CD4-positive, alpha-beta T cell treated with Interferon gamma for 1 hour (primary cell): ENCODE data around the gene ADTRP.

Source experiments
- DNase-seq: peaks from one replicate; pipeline ENCODE4 v3.0.0-alpha.2; 2020

The ADTRP gene

DNA sequence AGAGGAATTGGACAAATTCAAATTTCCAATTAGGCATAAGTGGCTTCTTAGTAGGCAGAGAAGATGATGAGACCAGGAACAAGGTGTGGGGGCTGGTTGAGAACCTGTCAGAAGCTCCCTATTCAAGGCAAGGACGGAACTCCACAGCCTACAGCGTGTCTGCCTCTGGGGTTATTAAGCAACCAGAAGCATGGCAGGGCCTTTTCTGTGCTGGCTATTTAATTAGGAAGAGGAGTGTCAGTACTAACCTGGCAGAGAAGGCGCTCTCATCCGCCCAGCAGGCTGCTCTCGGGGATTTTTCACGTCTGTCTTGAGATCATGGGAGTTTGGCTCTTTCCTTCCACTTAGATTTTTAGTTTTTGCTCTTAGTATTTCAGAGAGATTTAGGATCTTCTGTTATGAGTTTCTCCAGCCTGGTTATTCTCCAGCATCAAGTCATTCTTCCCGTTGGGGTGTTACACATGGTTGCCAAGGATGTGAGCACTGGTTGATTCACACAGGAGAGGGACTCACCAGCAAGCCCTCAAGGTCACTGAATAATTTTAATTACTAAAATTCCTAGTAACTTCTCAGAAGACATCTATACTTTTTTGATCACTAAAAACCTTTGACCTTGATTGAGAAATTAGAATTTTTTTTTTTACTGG is 23.9 kb downstream of the ADTRP start:
- DNase-seq: no peak

DNA sequence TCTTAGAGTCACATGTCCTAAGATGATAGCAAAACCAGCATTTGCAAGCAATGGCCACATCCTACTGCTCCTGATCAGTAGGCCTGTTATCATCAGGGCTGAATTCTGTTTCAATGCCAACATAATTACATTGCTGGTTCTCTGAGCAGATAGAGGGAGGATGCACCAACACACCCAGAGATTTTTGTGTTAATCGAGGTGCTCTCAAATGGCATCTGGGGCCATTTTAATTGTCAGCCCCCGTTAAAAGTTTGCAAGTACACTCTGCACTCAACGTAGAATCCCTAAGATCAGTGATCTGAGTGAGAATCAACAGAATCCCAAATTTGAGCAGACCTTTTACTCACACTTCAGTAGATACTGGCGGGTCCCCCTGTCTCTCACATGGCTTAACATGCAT is 24.8 kb downstream of the ADTRP start:
- no peak for DNase-seq

DNA sequence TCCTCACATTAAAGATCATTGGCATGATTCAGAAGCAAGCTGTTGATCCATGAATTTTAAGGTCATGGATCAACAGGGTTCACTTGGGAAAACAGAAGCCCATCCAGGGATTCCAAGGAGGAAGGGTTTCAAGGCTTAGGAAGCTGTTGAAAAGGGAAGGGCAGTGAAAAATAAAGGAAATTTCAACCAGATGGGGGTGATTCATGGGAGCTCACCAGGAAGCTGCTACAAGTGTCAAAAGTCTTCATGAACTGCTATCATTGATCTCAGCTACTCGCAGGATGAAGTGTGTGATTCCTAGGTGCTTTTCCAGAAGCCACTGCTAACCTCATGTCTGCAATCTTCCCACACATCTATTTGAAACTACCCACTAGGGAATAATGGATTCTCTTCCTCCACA is 26.2 kb downstream of the ADTRP start:
- DNase-seq: no peak

DNA sequence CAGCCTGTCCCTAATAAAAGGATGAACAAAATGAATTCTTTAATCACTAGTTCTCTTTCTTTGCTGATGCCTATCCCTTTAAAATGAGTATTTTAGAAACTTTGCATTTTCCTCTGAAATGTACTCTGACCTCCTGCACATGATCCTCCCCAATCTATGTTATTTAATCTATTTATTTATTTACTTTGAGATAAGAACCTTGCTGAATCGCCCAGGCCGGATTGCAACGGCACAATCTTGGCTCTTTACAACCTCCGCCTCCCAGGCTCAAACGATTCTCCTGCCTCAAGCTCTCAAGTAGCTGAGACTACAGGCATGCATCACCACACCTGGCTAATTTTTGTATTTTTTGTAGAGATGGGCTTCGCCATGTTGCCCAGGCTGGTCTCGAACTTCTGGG is 27.9 kb downstream of the ADTRP start:
- DNase-seq: no peak

DNA sequence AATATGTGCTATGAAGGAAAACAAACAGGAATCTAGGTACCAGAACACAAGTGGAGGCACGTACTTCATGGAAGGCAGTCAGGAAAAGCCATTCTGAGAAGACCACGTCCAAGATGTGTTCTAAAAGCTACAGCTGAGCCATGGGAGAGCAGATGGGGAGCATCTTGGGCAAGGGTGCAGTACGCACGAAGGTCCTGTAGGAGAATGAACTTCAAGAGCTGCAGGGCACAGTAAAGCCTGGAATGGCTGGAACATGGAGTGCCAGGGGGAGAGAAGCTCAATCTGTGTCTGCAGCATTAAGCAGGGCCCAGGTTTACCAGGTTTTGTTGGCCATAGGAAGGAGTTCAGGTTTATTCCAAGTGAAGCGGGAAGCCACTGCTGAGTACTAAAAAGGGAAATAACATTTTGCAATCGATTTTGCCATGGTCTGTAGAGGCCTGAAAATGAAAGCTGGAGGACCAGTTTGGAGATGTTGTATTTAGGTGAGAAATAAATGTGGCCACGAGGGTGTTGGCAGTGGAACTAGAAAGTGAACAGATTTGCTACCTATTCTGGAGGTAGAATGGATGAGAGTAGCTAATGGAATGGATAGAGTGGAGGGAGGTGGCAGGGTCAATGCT is 29.9 kb downstream of the ADTRP start:
- DNase-seq: no peak

DNA sequence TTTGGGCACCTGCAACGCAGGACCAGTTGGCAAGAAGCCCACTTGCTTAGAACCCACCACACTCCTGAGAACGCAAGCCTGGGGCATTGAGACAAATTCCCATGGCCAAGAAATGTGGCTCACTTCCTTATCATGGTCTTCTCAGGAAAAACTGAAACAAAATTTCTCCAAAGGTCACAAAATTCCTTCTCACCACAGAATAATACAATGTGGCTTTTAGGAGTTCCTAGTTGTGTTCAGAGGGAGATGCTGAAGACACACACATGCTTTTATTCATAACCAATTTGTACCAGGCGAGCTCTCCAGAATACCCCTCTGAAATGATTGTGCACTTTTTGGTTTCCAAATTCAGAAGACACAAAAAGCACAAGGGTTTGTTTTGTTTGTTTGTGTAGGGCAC is 31.6 kb downstream of the ADTRP start:
- no peak for DNase-seq

DNA sequence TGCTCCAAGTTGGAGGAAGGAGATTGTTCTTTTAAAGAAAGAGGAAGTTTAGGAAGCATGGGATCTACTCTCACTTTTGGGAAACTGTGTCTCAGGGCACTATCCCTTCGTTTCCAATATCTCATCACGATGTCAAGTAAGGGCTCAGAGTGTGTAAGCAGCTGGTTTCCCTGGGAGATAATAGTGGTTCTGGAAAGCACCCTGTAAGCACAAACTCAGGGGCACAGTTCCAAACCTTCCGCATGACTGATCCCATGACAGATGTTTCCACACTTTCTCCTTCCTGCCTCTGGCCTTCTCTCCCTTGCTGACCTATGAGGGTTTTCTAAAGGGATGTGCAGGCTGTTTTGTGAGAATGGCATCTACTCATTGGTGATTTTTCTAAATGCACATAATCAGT is 33.9 kb downstream of the ADTRP start:
- no peak for DNase-seq

DNA sequence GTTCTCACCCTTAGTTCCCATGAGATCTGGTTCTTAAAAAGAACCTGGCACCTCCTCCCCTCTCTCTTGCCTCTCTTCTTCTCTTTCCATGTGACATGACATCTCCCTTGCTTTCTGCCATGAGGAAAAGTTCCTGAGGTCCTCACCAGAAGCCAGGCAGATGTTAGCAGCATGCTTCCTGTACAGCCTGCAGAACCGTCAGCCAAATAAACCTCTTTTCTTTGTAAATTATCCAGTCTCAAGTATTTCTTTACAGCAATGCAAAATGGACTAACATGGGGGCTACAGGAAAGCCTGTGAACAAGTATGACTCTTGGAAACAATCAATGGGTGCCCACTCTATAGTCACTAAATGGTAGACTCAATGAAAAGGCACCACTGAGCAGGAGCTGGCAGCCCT is 34.5 kb downstream of the ADTRP start:
- DNase-seq: no peak

DNA sequence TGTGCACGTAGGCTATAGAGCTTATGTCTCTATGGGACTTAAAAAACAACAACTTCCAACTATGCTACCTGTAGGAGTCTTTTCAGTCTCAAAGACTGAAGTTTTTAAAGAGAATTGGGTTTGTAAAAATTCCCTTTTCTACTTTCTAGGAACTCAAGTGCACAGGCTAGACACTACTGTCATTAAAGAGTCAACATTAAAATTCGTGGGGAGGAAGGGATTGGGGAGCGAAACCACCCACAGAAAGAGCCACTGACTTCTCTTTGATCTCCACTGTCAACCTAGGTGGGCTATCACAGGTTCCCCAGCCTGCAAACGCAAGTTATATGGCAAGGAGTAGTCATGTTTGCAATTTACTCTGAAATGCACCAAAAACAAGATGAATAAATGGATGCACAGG is 37.7 kb downstream of the ADTRP start:
- DNase-seq: no peak

DNA sequence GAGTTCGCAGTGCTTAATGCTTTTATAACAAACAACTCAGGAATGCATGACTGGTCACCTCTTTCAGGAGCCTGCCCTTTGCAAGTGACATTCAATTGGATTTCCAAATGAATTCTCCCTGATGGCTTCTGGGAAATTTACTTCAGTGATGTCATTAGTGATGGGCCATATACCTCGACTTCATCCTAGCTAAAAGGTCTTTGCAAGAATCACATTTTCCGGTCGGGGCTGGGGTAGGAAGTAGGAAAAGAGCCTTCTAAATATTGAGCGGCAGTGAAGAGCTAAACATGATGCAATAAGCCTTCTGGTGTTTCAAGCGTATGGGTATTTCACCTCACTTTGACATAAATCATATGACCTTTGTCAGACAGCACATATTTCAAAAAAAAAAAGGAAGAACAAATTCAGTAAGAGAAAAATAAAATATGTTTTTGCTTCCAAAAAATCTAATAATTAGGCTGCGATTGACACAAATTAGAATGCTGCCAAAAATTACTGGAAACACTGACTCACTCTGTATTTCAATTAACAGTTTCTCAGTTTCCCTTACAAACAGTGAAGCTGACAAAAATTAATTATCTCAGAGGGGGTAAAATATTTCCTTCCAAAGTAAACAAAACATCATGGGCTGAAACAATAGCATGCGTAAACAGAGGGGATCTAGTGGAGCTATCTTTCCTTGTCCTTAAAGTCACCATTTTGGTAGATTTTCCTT is 39.8 kb downstream of the ADTRP start:
- no peak for DNase-seq

DNA sequence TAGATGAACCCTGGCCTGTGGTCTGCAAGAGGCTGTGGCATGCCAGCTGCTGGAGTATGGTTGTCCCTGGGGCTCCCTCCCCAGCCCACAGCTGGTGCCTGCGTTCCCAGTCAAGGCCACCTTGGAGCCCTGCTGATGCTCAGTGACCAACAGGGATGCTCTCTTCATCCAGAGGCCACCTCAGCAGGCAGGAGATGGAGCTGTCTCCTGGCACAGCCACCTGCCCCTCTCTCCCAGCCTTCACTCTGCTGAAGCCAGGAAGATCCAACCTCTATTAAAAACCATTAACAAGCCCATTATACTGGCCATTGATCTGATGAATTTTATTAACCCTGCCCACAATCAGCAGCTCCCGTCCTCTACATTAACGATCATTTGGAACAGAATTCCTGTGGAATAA is 40.4 kb downstream of the ADTRP start:
- no peak for DNase-seq

DNA sequence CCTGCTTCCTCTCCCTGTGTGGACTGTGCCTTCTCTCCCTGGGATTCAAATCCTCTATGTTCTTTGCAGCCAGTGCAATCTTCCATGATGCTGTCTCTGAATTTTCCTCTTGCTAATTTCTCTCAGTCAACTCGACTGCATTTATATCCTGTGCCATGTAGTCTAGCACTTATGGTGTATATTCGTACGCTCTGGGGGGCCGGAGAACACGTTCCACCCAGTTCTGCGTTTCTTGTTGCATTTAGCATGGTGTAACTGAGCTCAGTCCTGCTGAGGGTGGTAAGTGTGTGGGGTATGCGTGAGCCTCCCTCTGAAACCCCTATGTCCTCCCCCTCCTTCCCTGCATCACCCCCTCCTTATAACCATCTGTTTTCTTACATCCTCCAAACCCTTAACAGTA is 42.0 kb downstream of the ADTRP start:
- DNase-seq: no peak

DNA sequence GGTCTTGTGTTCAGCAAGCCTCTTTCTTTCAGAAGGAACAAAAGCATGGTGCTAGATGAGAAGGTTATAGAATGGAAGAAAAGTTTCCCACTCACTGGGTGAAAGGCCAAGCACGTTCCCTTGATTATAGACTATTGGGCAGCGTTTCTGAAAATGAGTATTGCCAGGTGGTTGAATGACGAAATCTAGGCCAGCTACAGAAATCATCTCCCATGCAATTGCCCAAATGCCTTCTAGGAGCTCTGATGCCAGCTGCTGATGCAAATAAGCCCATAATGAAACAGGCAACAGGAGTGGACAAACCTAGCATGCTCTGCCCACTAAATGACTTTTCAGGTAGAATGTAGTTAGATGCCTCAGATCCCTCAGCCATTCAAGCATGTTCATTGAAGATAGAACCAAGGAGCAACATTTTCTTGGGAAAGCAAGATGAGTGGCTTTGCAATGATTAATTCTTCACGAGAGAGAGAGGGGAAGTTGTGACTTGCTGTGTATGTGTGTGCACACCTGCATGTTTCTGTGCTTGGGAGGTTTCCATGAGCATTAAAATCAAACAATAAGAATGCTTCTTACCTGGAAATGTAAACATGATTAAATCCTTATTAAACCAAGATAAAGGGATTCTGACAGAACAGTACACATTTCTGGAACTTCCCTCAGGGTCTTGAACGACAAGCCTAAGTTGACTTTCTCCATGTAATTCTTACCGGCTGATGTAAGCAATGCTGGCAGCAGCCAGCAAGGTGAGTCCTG is 43.6 kb downstream of the ADTRP start:
- no peak for DNase-seq

DNA sequence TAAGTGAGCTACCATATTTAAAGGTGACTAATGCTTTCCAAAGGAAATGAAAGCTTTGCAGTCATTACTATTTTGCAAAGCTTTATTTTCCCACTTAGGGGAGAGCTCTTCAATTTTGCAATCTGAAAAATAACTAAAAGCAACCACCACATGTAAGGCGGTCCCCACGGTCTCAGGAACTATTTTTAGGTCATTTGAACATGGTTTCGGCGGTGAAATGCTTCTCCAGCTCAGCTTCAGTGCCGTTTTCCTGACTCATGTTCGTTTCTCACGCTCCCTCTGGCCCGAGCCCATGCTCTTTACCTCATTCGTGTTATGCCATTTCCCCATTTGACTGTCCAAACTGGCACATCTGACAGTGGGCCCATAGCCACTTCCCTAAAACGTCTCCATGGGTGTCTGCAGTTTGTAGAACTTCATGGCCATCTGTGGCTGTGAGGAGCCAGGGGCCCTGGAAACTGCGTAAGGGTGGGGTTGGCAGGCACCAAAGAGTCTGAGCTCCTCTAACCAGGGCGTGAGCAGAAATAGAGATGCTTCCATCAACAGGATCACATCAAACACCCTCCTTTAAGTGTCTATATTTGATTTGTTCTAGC is 46.5 kb downstream of the ADTRP start:
- peak; percentile 77 for DNase-seq

DNA sequence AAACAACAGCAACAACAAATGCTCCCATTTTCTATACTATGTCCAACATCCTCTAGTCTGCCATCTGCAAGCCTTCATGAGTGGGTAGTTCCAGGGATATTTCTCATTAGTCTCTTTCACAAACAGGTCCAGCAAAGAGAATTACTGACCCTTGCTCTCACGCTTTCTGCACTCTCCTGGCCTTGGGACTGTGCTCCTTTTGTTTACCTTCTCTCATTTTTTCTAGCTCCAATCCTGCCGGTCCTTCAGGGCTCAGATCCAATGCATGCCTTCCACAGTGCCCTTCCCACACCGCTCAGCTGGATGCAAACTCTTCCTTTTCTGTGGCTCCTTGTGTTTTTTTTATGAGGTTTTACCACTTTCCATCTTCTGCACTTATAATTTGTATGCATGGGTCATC is 47.2 kb downstream of the ADTRP start:
- no peak for DNase-seq

DNA sequence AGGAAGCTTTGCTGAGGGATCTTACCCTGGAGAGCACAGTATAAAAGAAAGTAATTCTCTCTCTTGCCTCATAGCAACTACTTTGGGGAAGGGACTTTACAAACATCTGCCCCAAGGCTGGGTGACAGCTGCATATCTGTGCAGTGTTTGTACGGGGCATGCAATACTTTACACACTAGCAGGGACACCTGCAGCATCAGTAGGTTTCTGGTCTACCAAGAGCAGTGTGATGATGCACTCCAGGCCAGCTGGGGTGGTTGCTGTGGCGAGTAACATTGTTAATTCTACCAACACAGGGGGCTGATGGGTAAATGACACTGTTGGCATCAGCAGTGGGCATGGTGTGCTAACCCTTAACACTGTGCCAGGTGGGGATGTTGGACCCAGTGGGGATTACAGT is 48.0 kb downstream of the ADTRP start:
- DNase-seq: peak; percentile 26

DNA sequence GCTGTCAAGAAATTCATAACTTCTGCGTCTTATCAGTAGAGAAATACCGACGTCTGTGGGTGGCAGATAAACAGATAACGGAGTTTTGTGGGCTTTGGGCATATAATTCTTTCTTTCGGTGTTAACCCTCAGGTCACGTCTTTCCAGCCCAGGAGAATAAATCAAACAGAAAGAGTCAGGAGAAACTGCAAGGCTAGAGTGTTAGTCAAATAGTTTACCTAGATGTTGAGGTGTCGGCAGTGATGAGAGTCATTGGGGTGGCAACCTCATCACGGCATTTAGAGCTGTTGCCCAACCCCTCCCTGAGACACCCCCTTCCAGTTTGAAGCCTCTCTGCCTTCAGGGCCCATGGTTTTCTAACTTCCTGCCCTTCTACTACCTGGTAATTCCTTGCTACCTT is 49.5 kb downstream of the ADTRP start:
- peak; percentile 25 for DNase-seq

DNA sequence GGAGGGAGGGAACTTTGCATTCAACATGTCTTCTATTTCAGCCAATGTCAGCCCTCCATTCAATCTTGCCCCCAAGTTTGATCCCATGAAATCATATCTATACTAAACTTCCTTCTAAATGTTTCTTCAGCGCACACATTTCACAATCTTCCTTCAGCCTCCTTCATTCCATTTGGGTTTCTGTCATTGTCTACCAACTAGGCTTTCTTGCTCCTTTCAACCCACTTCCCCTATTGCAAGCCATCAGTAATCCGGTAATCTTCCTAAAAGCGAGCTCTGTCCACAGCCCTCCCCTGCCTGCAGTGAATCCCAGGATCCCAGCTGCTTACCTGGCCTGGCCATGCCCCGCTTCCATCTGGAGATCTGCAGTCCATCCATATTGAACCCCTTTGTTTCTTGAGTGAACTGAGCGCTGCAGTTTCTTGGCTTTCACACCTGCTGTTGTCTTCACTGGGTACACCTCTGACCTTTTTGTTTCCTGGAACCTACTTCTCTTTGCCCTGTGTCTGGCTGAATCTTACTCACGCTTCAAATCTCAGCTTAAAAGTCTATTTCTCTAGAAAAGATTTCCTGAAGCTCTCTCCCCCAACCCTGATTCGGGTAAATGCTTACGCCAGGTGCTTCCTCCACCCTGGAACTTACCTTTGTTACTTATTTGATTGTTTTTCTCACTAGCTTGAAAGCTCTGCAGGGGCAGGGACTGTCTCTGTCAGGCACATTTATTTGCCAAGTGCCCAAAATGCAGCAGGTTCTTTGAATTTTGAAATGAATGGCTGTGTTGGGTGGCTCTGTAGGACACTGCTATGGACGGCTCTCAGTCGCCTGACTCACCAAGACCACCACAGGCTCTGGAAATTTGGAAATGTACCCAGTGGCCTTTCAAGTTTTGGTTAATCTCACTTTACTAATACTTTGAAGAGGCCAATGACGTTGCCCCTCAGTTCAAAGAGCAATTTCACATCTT is 50.3 kb downstream of the ADTRP start:
- peak; percentile 20 for DNase-seq

DNA sequence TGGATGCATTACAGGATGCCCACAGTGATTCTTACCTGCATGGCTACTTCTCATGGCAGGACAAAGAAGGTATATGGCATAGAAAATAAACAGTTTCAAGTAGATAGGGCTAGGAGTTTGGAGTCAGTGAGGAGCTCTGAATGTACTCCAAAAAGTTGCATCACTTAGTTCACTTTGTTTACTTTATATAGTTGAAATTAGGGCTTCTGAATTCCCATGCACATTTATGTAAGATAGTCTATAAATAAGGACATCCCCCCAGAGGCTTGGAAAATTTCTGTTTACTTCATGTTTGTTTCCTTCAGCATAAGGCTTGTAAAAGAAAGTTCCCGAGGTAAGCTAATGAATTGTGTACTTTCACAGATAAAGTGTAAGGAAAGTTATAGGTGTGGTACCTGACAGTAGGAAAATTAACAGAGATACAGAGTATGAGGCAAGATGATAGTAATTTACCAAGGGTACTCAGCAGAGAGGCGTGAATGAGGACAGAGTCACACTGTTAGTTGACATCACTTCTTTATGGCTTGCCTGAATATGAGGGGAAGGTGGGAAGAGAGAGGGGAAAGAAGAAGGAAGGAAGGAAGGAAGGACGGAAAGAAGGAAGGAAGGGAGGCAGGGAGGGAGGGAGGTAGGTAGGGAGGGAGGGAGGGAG is 51.1 kb downstream of the ADTRP start:
- no peak for DNase-seq

DNA sequence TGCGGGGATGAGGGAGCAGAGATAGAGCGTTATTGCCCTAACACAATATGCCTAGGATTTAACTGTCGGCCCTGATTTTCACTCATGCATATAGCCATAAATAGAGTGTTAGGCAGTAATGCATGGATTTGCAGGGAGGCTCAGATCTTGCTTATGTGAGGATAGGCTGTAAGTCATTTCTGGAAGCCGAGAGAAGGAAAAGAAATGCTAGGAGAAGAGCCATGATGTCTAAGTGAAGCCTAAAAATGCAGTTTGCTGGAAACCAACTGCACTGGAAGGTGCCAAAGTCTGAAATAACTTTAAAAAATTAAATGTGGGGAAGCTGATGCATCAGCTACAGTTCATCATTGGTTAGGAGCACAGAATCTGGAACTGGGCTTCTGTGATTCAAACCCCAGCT is 54.3 kb downstream of the ADTRP start:
- no peak for DNase-seq

DNA sequence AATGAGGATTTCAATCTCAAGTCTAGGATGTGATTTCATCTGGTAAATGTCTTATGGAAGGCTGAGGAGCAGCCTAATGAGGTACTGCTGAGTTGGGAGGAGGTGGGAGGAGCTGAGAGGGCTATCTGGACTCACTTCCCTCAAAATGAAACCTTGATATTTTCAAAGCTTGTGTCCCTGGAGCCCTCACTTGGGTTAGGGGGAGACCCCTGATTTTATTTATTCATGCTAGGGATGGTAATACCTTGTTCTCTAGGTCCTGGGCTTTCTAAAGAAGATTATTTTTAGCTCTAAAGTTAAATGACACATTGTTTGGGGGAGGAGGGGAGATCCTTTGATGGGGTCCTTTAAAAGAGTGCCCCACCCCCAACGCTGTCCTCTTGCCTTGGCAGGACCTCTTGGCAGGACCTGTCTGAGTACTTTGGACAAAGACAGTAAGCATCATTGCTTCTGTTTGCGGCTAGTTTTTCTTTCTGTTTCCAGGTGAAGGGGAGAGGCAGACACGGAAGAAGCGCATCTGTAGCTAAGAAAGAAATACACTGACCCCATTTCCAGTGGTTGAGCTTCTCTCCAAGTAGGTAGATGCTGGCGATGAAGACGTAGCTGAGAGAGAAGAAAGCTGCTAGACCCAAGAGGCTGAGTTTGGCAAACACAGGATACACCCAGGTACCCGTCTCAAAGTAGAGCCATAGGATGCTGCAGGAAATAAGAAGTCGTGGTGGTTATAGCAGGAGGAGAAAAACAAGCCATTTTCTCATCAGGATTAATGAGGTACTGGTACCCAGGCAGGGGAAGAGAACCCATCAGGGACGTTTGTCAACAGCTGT is 55.6 kb downstream of the ADTRP start:
- DNase-seq: no peak
